OCI-LY7 (cell line): ENCODE measurements around the gene SEC22A.

Experiments
- EZH2phosphoT487 ChIP-seq: fragments of 200-600 bp; sonication (generic); IDR thresholded peaks from 2 replicates; pipeline ENCODE4 v1.6.1; 2018; ENCODE audit warnings: low read depth, borderline replicate concordance, mild to moderate bottlenecking, mixed run types, antibody characterized with exemption, low read length, moderate library complexity, mixed read lengths
- TF ChIP-seq, protein P1 (sequence below): fragments of 200-600 bp; sonication (generic); conservative IDR thresholded peaks from 2 replicates; pipeline ENCODE4 v1.5.1; 2014; ENCODE audit warnings: mild to moderate bottlenecking, antibody characterized with exemption, low read length, moderate library complexity, mixed read lengths

DNA sequence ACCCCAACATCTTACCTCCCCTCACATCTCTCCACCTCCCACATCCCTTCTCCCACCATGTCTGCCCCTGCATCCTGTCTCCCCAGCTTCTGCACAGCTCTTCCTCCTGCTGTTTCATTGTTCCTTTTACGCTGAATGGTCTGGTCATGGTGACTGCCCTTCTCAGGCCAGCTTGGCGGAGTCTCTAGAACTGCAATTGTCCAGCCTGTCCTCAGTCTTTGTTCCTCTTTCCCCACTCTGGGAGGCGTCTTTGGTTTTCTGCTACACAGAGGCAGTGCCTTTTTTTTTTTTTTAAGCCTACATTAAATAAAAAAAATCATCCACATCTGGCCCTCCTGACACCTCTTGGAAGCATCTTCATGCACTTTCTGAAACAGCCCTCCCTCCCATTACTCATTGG lies 49.1 kb upstream of the SEC22A start:
- TF ChIP-seq, protein P1, sequence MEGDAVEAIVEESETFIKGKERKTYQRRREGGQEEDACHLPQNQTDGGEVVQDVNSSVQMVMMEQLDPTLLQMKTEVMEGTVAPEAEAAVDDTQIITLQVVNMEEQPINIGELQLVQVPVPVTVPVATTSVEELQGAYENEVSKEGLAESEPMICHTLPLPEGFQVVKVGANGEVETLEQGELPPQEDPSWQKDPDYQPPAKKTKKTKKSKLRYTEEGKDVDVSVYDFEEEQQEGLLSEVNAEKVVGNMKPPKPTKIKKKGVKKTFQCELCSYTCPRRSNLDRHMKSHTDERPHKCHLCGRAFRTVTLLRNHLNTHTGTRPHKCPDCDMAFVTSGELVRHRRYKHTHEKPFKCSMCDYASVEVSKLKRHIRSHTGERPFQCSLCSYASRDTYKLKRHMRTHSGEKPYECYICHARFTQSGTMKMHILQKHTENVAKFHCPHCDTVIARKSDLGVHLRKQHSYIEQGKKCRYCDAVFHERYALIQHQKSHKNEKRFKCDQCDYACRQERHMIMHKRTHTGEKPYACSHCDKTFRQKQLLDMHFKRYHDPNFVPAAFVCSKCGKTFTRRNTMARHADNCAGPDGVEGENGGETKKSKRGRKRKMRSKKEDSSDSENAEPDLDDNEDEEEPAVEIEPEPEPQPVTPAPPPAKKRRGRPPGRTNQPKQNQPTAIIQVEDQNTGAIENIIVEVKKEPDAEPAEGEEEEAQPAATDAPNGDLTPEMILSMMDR = no peak
- no peak for TF ChIP-seq EZH2phosphoT487
